ENCODE data around the gene LPXN.

Gene LPXN

GRCh38 chr11:58567889-58568512, 7.7 kb downstream of the LPXN start:
- Histone ChIP-seq H3K79me2 (ENCODE audit: insufficient read depth, low read length) (peaks cover 94% of the 10 kb centered on the region), H3K9ac (ENCODE audit: low read depth, low read length, poor library complexity, severe bottlenecking) (peak overlapping the region; percentile 30), H3K9me2 (replicated peaks; ENCODE audit: low read depth, low read length) (no peaks in the 10 kb centered on the region), H3K27me3 (ENCODE audit: insufficient read depth, low read length, poor library complexity, severe bottlenecking) (no peaks in the 10 kb centered on the region), H3K4me1 (ENCODE audit: insufficient read depth, low read length, poor library complexity, severe bottlenecking) (peaks cover 67% of the 10 kb centered on the region), H3K4me2 (ENCODE audit: low read depth, low read length, poor library complexity, severe bottlenecking) (peak overlapping the region; percentile 60), H3K9me3 (ENCODE audit: insufficient read depth, low read depth, low read length) (no peaks in the 10 kb centered on the region), H3F3A (ENCODE audit: low read depth) (no peaks in the 10 kb centered on the region), H2AFZ (ENCODE audit: low read length) (no peak overlapping the region), H4K20me1 (ENCODE audit: insufficient read depth, low read length, poor library complexity, severe bottlenecking) (peaks cover 49% of the 10 kb centered on the region), H3K36me3 (ENCODE audit: insufficient read depth, low read length) (peaks cover 18% of the 10 kb centered on the region; the same call in 1 of the 2 replicates), H3K4me3 (ENCODE audit: low read length, poor library complexity, severe bottlenecking) (peak overlapping the region; percentile 53)
- no peak for TF ChIP-seq EZH2phosphoT487 (IDR thresholded peaks at IDR 0.05; ENCODE audit: borderline replicate concordance)
- TF ChIP-seq CTCF (conservative IDR thresholded peaks at IDR 0.05; ENCODE audit: low read length), result peak; percentile 94

GRCh38 chr11:58564231-58564630, 11.4 kb downstream of the LPXN start:
- Histone ChIP-seq H3K79me2 (ENCODE audit: insufficient read depth, low read length) (peaks cover 90% of the 10 kb centered on the region), H3K36me3 (ENCODE audit: insufficient read depth, low read length) (peaks cover 30% of the 10 kb centered on the region; the same call in 1 of the 2 replicates), H3F3A (ENCODE audit: low read depth) (no peaks in the 10 kb centered on the region), H3K4me1 (ENCODE audit: insufficient read depth, low read length, poor library complexity, severe bottlenecking) (peaks cover 57% of the 10 kb centered on the region), H3K27me3 (ENCODE audit: insufficient read depth, low read length, poor library complexity, severe bottlenecking) (no peaks in the 10 kb centered on the region), H3K9me3 (ENCODE audit: insufficient read depth, low read depth, low read length) (no peaks in the 10 kb centered on the region), H2AFZ (ENCODE audit: low read length) (no peak overlapping the region), H3K4me2 (ENCODE audit: low read depth, low read length, poor library complexity, severe bottlenecking) (peak overlapping the region; percentile 60), H3K9me2 (replicated peaks; ENCODE audit: low read depth, low read length) (no peaks in the 10 kb centered on the region), H3K4me3 (ENCODE audit: low read length, poor library complexity, severe bottlenecking) (peak overlapping the region; percentile 34), H3K9ac (ENCODE audit: low read depth, low read length, poor library complexity, severe bottlenecking) (peak overlapping the region; percentile 33), H4K20me1 (ENCODE audit: insufficient read depth, low read length, poor library complexity, severe bottlenecking) (peaks cover 70% of the 10 kb centered on the region)
- TF ChIP-seq CTCF (conservative IDR thresholded peaks at IDR 0.05; ENCODE audit: low read length) (no peak), EZH2phosphoT487 (IDR thresholded peaks at IDR 0.05; ENCODE audit: borderline replicate concordance) (no peak)

- peaks cover 82% of the 10 kb centered on the region for H3K79me2 ChIP-seq (ENCODE audit: insufficient read depth, low read length)
- H3K9me2 ChIP-seq (replicated peaks; ENCODE audit: low read depth, low read length), result no peaks in the 10 kb centered on the region
- no peaks in the 10 kb centered on the region for H3K27me3 ChIP-seq (ENCODE audit: insufficient read depth, low read length, poor library complexity, severe bottlenecking)
- H3K9me3 ChIP-seq (ENCODE audit: insufficient read depth, low read depth, low read length), result no peaks in the 10 kb centered on the region
- peaks cover 73% of the 10 kb centered on the region for H4K20me1 ChIP-seq (ENCODE audit: insufficient read depth, low read length, poor library complexity, severe bottlenecking)
- H3F3A ChIP-seq (ENCODE audit: low read depth), result no peaks in the 10 kb centered on the region
- TF ChIP-seq CTCF (conservative IDR thresholded peaks at IDR 0.05; ENCODE audit: low read length), result no peak
- H3K4me3 ChIP-seq (ENCODE audit: low read length, poor library complexity, severe bottlenecking), result no peak overlapping the region
- no peak overlapping the region for H2AFZ ChIP-seq (ENCODE audit: low read length)
- peak overlapping the region; percentile 51 for H3K4me2 ChIP-seq (ENCODE audit: low read depth, low read length, poor library complexity, severe bottlenecking)
- H3K9ac ChIP-seq (ENCODE audit: low read depth, low read length, poor library complexity, severe bottlenecking), result no peak overlapping the region
- peaks cover 44% of the 10 kb centered on the region for H3K4me1 ChIP-seq (ENCODE audit: insufficient read depth, low read length, poor library complexity, severe bottlenecking)
- H3K36me3 ChIP-seq (ENCODE audit: insufficient read depth, low read length), result peaks cover 40% of the 10 kb centered on the region
Observed at GRCh38 chr11:58562375-58562800, 13.3 kb downstream of the LPXN start.
